Umbilical cord (tissue), 2 donors: Measurements from ENCODE around the gene BICRAL. TPM values are rescaled to one million over a fixed set of nuclear protein-coding genes. Genes with fewer than 3 reads are reported as not detected.
"Not testable (repeated sequence)": the region's sequence is repeated elsewhere in the genome, so short reads cannot be mapped to it uniquely, and the experiment has no call there.

Experiments used
- DNase-seq: peaks from one replicate; pipeline ENCODE4 v3.0.0-alpha.2; 2015; ENCODE audit warnings: low spot score
- total RNA-seq: library from RNA; depleted of rRNA; stranded (reverse); fragments of >200 nt; gene quantifications from one replicate; pipeline ENCODE4 v1.2.3, GENCODE V29; 2014; ENCODE audit warnings: low replicate concordance; ENCODE audit not compliant: insufficient read depth

Gene BICRAL
- 10.8 TPM for total RNA-seq

GRCh38 chr6:42781796-42782688 is at the start of gene BICRAL:
Gene BICRAL (plus strand): TSS chr6:42782052. CDS start chr6:42822023, 39,971 bp downstream.
- peak; percentile 91 for DNase-seq

- not testable (repeated sequence) for DNase-seq
Measured at GRCh38 chr6:42733867-42734481, 47.9 kb upstream of the BICRAL start.

GRCh38 chr6:42735976-42736375 is 45.9 kb upstream of the BICRAL start:
- no peak for DNase-seq

GRCh38 chr6:42740725-42741124 is 41.1 kb upstream of the BICRAL start:
- no peak for DNase-seq

GRCh38 chr6:42742116-42742894 is 39.5 kb upstream of the BICRAL start:
- peak; percentile 15 for DNase-seq

GRCh38 chr6:42744351-42744893 is 37.4 kb upstream of the BICRAL start:
- no peak for DNase-seq

- DNase-seq, result peak; percentile 18
Measured at GRCh38 chr6:42745083-42745639, 36.7 kb upstream of the BICRAL start.

GRCh38 chr6:42745640-42746462 is 36.0 kb upstream of the BICRAL start, which contains the start of gene TBCC:
Gene TBCC (minus strand): TSS chr6:42746103. CDS start chr6:42746073, 30 bp downstream.
- peak; percentile 99 for DNase-seq

- DNase-seq, result peak; percentile 94
Measured at GRCh38 chr6:42746463-42747391, 35.1 kb upstream of the BICRAL start.

GRCh38 chr6:42748203-42748898 is 33.5 kb upstream of the BICRAL start:
- no peak for DNase-seq

GRCh38 chr6:42751055-42751454 is 30.8 kb upstream of the BICRAL start:
- DNase-seq, result no peak

- DNase-seq, result no peak
Measured at GRCh38 chr6:42754759-42755158, 27.1 kb upstream of the BICRAL start.

GRCh38 chr6:42756722-42757121 is 25.1 kb upstream of the BICRAL start:
- no peak for DNase-seq

GRCh38 chr6:42758756-42759430 is 23.0 kb upstream of the BICRAL start:
- DNase-seq, result no peak

GRCh38 chr6:42761287-42762067 is 20.4 kb upstream of the BICRAL start:
- DNase-seq, result no peak

- DNase-seq, result no peak
Measured at GRCh38 chr6:42762426-42762859, 19.4 kb upstream of the BICRAL start.

GRCh38 chr6:42762950-42763349 is 18.9 kb upstream of the BICRAL start:
- no peak for DNase-seq
